GM19025 (cell line): Measurements from ENCODE around the gene C12orf60.

Experiments used
- ATAC-seq: cut with Tn5 transposase; IDR thresholded peaks from one replicate; pipeline ENCODE4 v1.9.1; 2021; ENCODE audit warnings: mild to moderate bottlenecking, low read depth, moderate library complexity; ENCODE audit not compliant: unreplicated experiment

C12orf60 gene

DNA sequence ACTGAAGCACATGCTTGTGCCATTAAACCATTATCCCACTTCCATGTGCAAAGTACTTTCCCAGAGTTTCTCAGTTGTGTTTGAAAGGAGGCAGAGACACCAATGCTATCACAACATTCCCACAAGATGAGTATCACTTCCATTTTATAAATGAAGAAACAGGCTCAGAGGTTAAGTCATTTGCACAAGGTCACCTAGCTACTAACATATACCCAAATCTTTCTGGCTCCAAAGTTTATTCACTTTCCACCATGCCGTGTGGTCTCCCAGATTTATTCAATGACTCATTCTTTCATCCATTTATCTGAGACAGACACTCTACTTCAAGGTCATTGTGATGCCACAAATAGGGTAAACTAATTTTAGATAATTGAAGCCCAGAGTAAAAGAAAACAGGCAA lies 30.5 kb downstream of the C12orf60 start:
- ATAC-seq = no peak

DNA sequence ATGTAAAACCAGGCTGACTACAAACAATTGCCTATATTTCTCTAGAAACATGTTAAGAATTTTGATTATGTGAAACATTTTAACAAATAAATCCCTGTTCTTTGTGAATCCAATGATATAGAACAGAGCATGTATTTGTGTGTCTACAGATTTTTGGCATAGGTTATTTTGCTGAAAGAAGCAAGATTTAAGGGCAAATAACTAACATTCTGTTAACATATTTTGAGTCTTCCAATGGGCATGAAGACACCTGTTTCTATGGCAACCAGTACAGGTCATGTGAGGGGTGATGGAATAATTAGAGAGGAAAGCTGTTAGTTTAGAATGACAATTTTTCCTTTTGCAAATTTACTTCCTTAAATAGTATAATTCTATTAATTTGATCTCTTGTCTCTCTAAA lies 31.0 kb downstream of the C12orf60 start:
- no peak for ATAC-seq

DNA sequence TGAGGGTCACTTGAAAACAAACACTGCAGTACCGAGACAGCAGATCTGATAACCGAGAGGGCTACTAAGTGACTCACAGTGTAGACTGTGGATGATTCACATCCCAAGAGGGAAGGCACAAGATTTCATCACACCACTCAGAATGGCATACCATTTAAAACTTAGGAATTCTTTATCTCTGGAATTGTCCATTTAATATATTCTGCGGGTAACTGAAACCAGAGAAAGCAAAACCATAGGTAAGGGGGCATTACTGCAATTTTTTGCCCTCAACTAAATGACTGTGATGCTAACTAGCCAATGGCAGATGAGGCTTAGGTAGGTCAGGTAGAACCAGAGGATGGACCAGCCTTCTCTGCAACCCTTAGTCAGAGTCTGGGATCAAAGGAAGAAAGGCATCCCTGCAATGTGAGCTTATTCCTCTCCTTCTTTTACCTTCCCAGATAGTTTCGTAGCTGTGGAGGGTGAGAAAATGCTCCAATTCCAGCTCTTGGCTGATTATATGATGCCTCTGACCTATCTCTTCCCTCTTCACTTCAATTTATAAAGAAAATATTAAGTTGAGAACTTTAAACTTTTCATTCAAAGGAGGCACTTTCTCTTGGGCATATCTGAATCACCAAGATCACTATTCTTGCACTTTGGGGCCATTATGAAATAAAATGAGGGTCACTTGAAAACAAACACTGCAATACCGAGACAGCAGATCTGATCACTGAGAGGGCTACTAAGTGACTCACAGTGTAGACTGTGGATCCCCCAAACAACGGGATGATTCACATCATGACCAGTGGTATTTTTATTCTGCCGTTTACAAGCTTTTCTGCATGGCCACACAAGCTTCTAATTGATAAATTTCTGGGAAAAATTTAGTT lies 33.1 kb downstream of the C12orf60 start:
- ATAC-seq = no peak

DNA sequence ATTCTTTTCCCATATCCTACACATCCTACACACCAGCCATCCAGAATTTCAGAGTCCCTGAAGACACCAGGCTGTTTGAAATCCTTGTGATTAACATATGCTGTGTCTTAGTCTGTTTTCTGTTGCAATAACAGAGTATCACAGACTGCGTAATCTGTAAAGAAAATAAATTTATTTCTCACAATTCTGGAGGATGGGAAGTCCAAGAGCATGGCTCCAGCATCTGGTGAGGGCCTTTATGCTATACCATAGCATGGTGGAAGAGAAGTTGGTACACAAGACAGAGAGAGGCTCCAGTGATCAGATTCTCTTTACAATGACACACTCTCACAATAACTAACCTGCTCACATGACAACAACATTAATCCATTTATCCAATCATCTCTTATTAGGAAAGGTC lies 35.8 kb downstream of the C12orf60 start:
- ATAC-seq = no peak

DNA sequence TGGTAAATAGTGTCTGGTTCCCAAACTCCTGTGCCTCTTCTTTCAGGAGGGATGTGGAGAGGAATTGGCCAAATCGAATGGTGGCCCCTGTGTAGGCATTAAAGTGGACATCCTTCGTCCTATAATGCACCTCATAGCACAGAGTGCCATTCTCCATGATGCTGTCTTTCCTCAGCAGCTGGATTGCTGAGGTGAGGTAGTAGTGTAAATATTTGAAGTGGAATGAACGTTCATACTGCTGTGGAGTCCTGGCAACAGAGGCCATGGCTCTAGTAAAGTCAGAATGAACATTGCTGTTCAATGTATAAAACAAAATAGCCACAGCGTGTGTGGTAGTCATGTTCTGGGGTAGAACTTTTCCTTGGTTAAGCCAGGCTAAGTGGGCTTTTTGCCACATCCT lies 37.1 kb downstream of the C12orf60 start:
- no peak for ATAC-seq

DNA sequence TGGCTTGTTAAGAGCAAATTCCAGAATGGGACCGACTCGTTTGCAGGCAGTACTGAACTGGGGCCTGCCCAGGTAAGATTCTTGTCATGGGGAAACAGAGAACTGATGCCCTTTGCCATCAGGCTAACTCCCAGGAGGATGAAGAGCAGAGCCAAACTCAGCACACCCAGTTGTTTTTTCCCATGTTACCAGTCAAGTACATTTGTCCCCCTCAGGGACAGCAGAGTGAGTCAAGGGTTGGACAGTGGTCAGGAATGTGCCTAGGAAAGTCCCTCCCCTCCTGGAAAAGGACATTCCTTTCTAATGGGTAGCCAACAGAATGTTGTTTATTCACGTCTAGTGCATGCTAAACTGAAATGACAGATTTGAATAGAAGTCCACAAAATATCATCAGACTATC lies 38.3 kb downstream of the C12orf60 start:
- no peak for ATAC-seq

DNA sequence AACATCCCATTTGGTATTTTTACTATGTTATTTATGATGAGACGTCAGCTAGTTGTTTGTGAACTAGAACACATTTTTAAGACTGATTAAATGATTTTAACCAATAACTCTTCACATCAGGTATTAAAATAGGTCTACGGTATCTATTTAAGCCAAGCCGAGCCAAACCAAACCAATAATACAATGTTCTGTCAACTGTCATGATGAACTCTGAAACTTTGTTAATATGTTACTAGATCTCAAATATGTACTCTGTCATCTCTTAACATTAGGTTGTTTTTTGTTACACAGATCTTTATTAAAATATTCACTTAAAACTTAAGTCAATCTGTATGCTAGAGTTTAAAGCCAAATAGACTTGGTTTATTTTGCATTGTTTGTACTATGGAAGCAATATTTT lies 38.8 kb downstream of the C12orf60 start:
- ATAC-seq = no peak

DNA sequence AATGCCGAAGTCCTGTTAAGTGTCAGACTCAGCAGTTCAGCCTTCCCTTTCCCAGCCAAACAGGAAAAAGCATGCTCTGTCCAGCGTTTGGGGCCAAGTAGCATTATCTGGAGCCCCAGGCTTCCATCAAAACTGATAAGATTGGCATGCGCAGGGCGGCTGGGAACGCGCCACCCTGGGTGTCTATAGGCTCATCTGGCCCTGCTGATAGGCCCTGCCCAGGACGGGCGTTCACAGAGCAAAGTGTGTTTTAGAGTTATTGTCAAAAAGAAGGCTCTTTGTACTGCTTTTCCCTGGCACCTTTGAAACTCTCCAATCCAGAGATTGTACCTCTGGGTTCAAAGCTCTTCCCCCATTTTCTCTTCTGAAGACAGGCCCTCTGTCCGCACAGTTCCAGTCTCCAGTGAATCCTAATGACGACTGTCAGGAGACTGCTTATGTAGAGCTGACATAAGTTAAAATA lies 40.0 kb downstream of the C12orf60 start, which contains the start of gene ART4:
Gene ART4 (minus strand): TSS at position 102 of the 463 bp plus-strand sequence. CDS start 413 bp downstream, outside the sequence.
- no peak for ATAC-seq

DNA sequence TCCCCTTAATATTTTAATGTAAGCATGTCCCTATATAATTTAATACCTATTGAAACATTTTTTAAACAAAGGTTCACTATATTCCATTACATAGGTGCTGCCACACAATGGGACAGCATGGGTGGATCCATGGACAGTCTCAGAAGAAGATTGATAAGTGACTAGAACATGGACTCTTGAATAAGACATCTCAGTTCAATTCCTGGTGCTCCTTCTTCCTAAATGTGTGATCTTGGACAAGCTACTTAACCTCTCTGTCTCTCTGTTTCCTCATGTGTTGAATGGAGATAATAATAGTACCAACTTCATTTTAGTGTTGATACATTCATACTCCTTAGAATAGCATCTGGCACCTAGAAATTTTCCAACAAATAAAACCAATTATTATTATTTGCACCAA lies 40.9 kb downstream of the C12orf60 start:
- ATAC-seq = no peak

DNA sequence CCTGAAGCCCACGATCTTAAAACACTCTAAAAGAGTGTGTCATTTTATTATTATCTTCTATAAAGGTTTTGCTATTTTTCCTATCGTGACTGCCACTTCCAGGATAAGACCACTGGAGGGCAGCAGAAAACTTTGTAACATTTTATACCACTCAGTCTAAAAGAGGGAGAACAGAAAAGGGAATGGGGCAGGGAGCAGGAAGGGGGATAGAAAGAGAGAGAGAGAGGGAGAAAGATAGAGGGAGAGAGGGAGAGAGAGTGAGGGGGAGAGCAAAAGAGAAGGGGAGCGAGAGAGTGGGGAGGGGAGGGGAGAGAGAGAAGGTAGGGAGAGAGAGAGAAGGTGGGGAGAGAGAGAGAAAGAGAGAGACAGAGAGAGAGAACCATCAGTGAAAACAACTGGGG lies 41.9 kb downstream of the C12orf60 start:
- no peak for ATAC-seq

DNA sequence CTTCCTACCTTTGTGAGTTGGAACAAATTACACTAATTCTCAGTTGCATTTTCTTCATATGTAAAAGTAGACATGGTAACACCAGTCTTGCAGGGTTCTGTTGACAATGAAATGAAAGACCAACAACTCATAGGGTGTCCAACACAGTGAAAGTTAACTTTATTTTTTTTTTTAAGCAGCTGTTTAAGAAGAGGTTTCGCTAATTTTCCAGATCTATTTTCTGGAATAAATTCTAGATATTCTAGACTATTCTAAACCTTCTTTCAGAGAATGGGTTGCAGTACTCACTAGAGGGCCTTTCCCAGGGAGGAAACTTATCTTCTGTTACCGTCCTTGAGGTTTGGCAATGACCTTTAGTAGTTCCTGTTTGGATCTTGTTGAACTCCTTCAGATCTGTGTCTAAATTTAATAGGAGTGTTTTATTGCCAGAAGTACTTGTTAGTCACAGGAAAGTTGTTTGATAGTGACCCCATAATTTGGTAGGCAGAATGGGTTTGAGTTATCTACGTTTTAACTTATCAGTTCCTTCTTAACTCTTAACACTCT lies 42.6 kb downstream of the C12orf60 start:
- ATAC-seq = no peak

DNA sequence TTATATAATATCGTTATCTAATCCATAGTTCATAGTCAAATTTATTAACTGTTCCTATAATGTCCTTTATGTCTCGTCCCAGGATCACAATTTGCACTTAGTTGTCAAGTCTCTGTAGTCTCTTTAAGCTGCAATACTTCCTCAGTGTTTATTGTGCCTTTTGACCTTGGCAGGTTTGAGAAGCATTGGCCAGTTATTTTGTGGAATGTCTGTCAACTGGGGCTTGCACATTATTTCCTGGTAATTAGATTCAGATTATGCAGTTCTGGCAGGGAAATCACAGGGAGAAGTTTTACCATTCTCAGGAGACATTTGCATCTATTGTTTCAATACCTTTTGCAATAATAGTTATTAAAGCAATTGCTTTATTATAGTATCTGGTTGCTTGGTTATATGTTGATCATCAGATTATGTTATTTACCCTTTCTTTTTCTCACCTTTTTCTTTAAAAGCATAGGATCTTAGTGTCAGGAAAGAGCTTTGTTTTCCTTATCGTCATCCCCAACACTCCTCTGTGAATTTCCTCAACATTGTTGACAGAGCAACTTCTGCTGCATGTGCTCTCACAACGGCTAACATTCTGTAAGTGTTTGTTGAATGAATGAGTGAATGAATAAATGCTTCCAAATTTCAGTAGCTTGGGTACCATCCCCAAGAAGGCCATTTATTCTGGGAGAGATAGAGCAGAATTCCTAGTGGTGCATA lies 43.6 kb downstream of the C12orf60 start:
- ATAC-seq = no peak

DNA sequence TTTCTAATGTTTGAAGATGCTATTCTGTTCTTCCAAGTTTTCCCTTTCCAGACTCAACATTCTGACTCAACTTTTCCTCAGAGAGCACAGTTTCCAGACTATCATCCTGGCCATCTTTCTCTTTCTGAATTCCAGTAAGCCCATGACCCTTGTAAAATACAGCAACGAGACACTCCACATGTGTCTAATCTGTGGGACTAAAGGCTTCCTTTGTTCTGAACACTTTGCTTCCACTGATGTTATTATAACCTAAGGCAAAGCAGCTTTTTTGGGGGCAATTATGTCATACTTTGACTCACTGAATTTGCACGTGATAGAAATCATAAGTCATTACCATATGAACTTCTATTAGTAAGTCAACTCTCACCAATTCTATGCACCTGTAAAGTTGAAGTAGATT lies 46.2 kb downstream of the C12orf60 start:
- no peak for ATAC-seq

DNA sequence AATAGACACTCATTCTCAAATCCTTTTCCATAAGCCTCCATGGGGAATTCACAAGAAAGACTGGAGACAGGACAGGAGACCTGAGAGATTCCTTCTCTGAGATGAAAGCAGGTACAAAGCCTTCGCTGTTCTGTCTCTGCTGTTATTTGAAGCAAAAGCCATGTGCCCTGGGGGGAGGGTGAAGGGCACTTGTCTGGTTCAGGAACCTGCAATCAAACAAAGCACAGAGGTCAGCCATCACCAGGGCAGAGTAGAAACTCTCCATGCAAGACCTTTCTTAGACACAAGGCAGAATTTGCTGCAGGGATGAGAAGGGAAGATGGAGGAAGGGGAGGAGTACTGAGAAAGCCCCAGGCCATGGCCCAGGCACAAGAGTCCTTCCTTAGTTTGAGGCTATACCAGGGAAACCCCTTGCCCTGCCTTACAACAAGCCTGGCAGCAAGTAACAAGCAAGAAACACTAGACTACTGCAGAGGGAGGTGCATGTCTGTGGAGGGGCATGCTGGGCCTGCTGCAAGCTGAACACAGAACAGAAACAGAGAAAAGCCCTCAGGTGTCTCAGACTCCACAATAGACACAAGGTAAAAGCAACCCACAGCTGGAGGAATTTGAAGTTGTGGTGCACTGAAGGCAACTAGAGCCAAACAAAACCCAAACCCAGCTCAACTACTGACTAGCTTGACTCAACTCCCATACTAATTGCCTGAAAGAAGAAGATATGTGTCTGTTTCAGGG lies 47.6 kb downstream of the C12orf60 start:
- no peak for ATAC-seq

DNA sequence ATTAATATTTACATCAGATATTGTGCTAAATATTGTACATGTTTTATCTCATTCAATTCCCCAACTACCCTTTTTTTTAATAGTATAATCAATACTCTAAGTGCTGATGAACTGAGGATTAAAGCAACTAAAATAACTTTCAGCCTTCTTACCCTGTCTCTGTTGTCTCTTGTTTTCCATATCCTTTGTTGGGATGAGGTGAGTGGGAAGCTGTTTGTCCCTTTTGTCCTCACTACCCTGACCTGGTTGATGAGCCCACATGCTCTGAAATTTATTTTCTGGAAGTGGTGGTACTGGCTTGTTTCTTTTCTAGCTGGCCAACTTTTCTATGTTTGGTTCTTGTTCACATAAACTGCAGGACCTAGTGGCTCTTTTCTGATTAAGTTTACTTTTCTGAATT lies 49.4 kb downstream of the C12orf60 start:
- ATAC-seq = no peak

DNA sequence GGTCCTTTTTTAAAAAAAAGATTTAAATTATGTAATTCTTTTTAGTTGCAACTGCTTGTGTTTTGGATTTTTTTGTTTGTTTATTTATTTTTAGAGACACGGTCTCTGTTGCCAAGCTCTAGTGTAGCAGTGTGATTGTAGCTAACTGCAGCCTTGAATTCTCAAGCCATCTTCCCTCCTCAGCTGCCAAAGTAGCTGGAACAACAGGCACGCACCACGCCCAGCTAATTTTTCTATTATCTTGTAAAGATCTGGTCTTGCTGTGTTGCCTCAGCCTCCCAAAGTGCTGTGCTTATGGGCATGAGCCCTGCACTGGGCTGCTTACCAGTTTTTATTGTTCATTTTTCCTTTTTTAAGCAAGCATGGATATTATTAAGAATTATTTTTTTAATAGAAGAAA lies 50.5 kb downstream of the C12orf60 start:
- no peak for ATAC-seq

DNA sequence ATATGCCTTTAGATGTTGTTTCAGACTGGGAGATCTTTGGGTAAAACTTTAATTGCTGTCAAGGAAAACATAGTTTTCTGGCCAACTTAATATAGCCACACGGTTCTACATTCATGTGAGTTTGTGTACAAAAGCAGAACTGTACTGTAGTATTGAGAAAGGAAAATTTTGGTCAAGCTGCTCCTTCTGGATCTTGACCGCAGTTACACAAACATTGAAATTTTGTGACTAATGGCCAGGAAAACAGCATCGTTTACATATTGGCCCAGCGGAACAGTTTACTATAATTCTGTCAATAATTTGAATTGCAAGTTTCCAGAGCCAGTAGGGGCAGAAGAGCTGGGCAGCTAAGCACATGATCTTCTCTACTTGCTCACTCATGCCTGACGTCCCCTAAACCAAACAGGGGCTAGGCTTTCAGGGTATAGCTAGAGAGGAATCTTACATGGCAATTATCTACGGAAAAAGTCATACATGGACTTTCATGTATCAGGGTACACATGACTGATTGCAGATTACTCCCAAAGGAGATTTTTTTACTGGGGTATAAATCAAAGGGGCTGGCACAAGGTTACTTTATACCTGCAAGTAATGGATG lies 51.2 kb downstream of the C12orf60 start:
- no peak for ATAC-seq

DNA sequence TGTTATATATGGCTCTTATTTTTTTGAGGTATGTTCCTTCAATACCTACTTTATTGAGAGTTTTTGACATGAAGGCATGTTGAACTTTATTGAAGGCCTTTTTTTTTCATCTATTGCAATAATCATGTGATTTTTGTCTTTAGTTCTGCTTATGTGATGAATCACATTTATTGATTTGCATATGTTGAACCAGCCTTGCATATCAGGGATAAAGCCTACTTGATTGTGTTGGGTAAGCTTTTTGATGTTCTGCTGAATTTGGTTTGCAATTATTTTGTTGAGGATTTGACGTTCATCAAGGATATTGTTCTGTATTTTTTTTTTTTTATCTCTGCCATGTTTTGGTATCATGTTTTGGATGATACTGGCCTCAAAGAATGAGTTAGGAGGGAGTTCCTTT lies 55.0 kb downstream of the C12orf60 start:
- no peak for ATAC-seq

DNA sequence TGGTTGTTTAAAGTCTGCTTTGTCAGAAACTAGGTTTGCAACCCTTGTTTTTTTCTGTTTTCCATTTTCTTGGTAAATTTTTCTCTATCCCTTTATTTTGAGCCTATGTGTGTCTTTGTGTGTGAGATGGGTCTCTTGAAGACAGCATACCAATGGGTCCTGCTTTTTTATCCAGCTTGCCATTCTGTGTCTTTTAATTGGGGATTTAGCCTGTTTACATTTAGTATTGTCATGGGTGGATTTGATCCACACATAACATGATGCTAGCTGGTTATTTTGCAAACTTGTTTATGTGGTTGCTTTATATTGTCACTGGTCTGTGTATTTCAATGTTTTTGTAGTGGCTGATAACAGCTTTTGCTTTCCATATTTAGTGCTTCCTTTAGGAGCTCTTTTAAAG lies 57.0 kb downstream of the C12orf60 start:
- ATAC-seq = no peak

DNA sequence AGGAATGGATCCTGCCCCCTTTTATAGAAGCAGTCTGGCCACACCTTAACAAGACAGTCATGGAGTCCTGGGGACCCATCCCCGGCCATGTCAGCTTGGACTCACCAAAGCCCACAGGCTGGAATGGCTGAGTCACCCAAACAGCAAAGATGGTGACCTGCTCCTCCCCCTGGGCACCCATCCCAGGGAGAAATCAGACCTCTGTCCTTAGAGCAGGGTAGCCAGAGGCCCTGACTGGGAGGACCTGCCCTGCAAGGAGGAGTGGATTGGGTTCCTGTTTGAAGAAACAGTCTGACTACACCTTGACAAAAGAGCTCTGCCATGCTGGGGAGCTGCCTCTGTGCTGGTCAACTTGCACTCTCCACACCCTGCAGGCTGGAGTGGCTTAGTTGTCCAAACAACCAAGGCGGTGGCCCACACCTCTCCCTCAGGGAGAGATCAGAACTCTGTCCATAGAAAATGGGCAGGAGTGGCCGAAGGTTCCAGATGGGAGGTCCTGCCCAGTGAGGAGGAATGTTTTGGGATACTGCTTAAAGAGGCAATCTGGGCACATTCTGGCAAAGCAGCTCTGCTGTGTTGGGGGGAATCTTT lies 65.5 kb downstream of the C12orf60 start:
- ATAC-seq = no peak
